ENCODE results near the gene ATG16L2.
A peak's percentile ranks its signal among the peaks of the same experiment; 100 is the strongest.

ATG16L2 gene

DNA sequence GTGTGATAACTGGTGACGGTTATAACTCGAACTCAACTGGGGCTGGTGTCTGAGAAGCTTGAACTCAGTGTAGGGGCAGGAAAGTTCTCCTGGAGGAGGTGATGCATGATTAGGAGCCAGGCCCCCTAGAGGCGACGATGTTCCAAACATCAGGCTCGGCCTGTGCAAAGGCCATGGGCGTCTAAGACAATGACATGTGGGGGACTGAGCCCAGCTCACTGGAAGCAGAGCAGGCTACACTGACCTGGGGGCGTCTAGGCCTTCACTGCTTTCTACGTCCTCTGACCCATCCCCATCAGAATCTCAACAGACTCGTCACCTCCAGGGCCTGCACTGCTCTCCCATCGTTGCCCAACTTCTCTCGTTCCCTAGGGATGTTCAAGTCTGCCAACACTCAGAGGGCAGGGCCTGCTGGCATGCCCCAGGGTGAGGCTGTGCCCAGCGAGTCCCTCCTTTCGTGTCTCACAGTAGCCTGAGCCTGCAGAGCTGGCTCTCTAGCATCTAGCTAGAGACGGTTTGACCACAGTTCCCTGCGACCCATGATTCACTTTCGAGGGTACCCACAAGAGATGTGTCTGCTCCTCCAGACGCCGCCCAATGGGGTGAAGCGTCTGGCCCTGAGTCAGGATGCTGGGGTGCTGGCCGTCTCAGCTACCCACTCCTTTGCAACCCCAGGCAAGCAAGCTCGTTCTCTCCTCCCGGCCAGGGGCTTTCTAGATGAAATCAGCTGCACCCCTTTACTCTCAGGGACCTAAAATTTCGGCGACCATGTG is 1.1 kb upstream of the ATG16L2 start:
- POLR2A ChIA-PET, result interaction anchor here (1.0 kb wide), 1 partner anchor 19 kb away, joined by 3 read pairs; the partner anchor contains the start of gene STARD10
- CTCF ChIA-PET, result interaction anchor here (0.8 to 2.1 kb wide), 7 partner anchors 10 to 365 kb away, joined by 3 to 7 read pairs (median 4); partner anchors contain the start of gene STARD10
- Histone ChIP-seq H3K27ac (ENCODE audit: extremely low read depth, low read depth, low read length) (peak overlapping the region; percentile 73; the same call in 1 of the 2 replicates), H3K4me3 (ENCODE audit: low read depth, low read length) (peak overlapping the region; percentile 70), H3K9me3 (ENCODE audit: control insufficient read depth, insufficient read depth, low read depth, low read length) (no peaks in the 10 kb centered on the region), H3K36me3 (ENCODE audit: control insufficient read depth in 2 of 2, insufficient read depth in 1 of 2, low read length in 2 of 2) (peaks cover 0 to 20% of the 10 kb centered on the region in 2 experiments; a peak in 1 of 3 replicates), H3K4me1 (ENCODE audit: control insufficient read depth, insufficient read depth, low read length) (no peaks in the 10 kb centered on the region)
- TF ChIP-seq GLIS2 (tag by site-specific recombination; IDR thresholded peaks at IDR 0.05), result peak; percentile 58; the same call in 1 of the 2 replicates
- 0 out of 2 replicates have a peak, but pooled peaks have one; percentile 25 for TF ChIP-seq ZNF366 (tag by site-specific recombination; conservative IDR thresholded peaks at IDR 0.05)
- TF ChIP-seq ZNF394 (tag by site-specific recombination; IDR thresholded peaks at IDR 0.05; ENCODE audit: borderline replicate concordance), result no peak
- TF ChIP-seq BCL11B (tag by site-specific recombination; IDR thresholded peaks at IDR 0.05; ENCODE audit: low read depth), result no peak
- TF ChIP-seq, protein P1, sequence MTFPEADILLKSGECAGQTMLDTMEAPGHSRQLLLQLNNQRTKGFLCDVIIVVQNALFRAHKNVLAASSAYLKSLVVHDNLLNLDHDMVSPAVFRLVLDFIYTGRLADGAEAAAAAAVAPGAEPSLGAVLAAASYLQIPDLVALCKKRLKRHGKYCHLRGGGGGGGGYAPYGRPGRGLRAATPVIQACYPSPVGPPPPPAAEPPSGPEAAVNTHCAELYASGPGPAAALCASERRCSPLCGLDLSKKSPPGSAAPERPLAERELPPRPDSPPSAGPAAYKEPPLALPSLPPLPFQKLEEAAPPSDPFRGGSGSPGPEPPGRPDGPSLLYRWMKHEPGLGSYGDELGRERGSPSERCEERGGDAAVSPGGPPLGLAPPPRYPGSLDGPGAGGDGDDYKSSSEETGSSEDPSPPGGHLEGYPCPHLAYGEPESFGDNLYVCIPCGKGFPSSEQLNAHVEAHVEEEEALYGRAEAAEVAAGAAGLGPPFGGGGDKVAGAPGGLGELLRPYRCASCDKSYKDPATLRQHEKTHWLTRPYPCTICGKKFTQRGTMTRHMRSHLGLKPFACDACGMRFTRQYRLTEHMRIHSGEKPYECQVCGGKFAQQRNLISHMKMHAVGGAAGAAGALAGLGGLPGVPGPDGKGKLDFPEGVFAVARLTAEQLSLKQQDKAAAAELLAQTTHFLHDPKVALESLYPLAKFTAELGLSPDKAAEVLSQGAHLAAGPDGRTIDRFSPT (tag by site-specific recombination; IDR thresholded peaks at IDR 0.05), result peak; percentile 69; the same call in 1 of the 2 replicates
- peak; percentile 59; the same call in 1 of the 2 replicates for TF ChIP-seq KLF8 (tag by site-specific recombination; IDR thresholded peaks at IDR 0.05)
- TF ChIP-seq BCL11A (tag by site-specific recombination; IDR thresholded peaks at IDR 0.05; ENCODE audit: low read depth), result no peak
- TF ChIP-seq ZBTB49 (tag by site-specific recombination; IDR thresholded peaks at IDR 0.05; ENCODE audit: low read depth), result no peak
- TF ChIP-seq EGR2 (tag by site-specific recombination; IDR thresholded peaks at IDR 0.05; ENCODE audit: low read depth), result peak; percentile 39; the same call in 1 of the 2 replicates
- TF ChIP-seq, protein P2, sequence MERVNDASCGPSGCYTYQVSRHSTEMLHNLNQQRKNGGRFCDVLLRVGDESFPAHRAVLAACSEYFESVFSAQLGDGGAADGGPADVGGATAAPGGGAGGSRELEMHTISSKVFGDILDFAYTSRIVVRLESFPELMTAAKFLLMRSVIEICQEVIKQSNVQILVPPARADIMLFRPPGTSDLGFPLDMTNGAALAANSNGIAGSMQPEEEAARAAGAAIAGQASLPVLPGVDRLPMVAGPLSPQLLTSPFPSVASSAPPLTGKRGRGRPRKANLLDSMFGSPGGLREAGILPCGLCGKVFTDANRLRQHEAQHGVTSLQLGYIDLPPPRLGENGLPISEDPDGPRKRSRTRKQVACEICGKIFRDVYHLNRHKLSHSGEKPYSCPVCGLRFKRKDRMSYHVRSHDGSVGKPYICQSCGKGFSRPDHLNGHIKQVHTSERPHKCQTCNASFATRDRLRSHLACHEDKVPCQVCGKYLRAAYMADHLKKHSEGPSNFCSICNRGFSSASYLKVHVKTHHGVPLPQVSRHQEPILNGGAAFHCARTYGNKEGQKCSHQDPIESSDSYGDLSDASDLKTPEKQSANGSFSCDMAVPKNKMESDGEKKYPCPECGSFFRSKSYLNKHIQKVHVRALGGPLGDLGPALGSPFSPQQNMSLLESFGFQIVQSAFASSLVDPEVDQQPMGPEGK (tag by site-specific recombination; IDR thresholded peaks at IDR 0.05), result peak; percentile 55
- TF ChIP-seq SCRT1 (tag by site-specific recombination; IDR thresholded peaks at IDR 0.05; ENCODE audit: borderline replicate concordance), result no peak
- 0 out of 2 replicates have a peak, but pooled peaks have one; percentile 7 for TF ChIP-seq KLF1 (tag by site-specific recombination; IDR thresholded peaks at IDR 0.05)
- no peak for TF ChIP-seq ZBTB26 (tag by site-specific recombination; optimal IDR thresholded peaks at IDR 0.05)
- TF ChIP-seq, protein P3, sequence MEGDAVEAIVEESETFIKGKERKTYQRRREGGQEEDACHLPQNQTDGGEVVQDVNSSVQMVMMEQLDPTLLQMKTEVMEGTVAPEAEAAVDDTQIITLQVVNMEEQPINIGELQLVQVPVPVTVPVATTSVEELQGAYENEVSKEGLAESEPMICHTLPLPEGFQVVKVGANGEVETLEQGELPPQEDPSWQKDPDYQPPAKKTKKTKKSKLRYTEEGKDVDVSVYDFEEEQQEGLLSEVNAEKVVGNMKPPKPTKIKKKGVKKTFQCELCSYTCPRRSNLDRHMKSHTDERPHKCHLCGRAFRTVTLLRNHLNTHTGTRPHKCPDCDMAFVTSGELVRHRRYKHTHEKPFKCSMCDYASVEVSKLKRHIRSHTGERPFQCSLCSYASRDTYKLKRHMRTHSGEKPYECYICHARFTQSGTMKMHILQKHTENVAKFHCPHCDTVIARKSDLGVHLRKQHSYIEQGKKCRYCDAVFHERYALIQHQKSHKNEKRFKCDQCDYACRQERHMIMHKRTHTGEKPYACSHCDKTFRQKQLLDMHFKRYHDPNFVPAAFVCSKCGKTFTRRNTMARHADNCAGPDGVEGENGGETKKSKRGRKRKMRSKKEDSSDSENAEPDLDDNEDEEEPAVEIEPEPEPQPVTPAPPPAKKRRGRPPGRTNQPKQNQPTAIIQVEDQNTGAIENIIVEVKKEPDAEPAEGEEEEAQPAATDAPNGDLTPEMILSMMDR (tag by site-specific recombination; IDR thresholded peaks at IDR 0.05), result peak; percentile 75
- TF ChIP-seq ZNF138 (tag by site-specific recombination; IDR thresholded peaks at IDR 0.05; ENCODE audit: borderline replicate concordance), result no peak
- TF ChIP-seq ZNF501 (tag by site-specific recombination; IDR thresholded peaks at IDR 0.05), result peak; percentile 48; the same call in 1 of the 2 replicates
- TF ChIP-seq ZNF335 (tag by site-specific recombination; conservative IDR thresholded peaks at IDR 0.05), result 0 out of 2 replicates have a peak, but pooled peaks have one; percentile 13
- peak; percentile 38 for TF ChIP-seq GLIS1 (tag by site-specific recombination; IDR thresholded peaks at IDR 0.05)
- TF ChIP-seq ZNF549 (tag by site-specific recombination; IDR thresholded peaks at IDR 0.05), result no peak
- peak; percentile 19 for TF ChIP-seq SP2 (tag by site-specific recombination; IDR thresholded peaks at IDR 0.05)
- no peak for TF ChIP-seq ZNF354C (tag by site-specific recombination; IDR thresholded peaks at IDR 0.05; ENCODE audit: borderline replicate concordance, low read depth)
- TF ChIP-seq SP7 (tag by site-specific recombination; IDR thresholded peaks at IDR 0.05), result peak; percentile 38; the same call in 1 of the 2 replicates
- TF ChIP-seq ZNF600 (tag by site-specific recombination; IDR thresholded peaks at IDR 0.05), result peak; percentile 84
- TF ChIP-seq TRIM28 (IDR thresholded peaks at IDR 0.05; ENCODE audit: borderline replicate concordance, low read length), result peak; percentile 96; the same call in 1 of the 2 replicates
- TF ChIP-seq ZNF623 (tag by site-specific recombination; IDR thresholded peaks at IDR 0.05), result peak; percentile 93
- TF ChIP-seq ZBTB20 (tag by site-specific recombination; IDR thresholded peaks at IDR 0.05), result peak; percentile 58
- TF ChIP-seq ZBTB48 (tag by site-specific recombination; IDR thresholded peaks at IDR 0.05), result peak; percentile 71
- no peak for TF ChIP-seq ZNF558 (tag by site-specific recombination; IDR thresholded peaks at IDR 0.05)

Data from HEK293 (cell line).